Nephron (organoid): ENCODE data around the gene RAVER2.

Source experiments
- H3K27ac Mint-ChIP-seq, 3 experiments: 2 replicates each; pipeline ENCODE4 v1.8.0; 2020; ENCODE audit warnings: mixed read lengths in 3 of 3, mild to moderate bottlenecking in 2 of 3, moderate library complexity in 1 of 3
- H3K27me3 Mint-ChIP-seq: 2 replicates; pipeline ENCODE4 v1.8.0; 2021; ENCODE audit warnings: low read depth, mild to moderate bottlenecking, moderate library complexity, mixed read lengths
- H3K36me3 Mint-ChIP-seq: 2 replicates; pipeline ENCODE4 v1.8.0; 2020; ENCODE audit warnings: low read depth, mixed read lengths
- H3K4me1 Mint-ChIP-seq: 2 replicates; pipeline ENCODE4 v1.8.0; 2020; ENCODE audit warnings: mixed read lengths
- H3K4me3 Mint-ChIP-seq, 3 experiments: 2 replicates each; pipeline ENCODE4 v1.8.0; 2020; ENCODE audit warnings: mild to moderate bottlenecking in 3 of 3, mixed read lengths in 3 of 3, moderate library complexity in 2 of 3
- H3K9me3 Mint-ChIP-seq: 2 replicates; pipeline ENCODE4 v1.8.0; 2020; ENCODE audit warnings: mixed read lengths
- TF ChIP-seq, protein P1 (sequence below), 3 experiments: fragments of 200-600 bp; sonication (generic); IDR thresholded peaks; one replicate each; pipeline ENCODE4 v1.5.0; 2021; ENCODE audit warnings: antibody characterized with exemption in 3 of 3; ENCODE audit not compliant: unreplicated experiment in 3 of 3

The RAVER2 gene

DNA sequence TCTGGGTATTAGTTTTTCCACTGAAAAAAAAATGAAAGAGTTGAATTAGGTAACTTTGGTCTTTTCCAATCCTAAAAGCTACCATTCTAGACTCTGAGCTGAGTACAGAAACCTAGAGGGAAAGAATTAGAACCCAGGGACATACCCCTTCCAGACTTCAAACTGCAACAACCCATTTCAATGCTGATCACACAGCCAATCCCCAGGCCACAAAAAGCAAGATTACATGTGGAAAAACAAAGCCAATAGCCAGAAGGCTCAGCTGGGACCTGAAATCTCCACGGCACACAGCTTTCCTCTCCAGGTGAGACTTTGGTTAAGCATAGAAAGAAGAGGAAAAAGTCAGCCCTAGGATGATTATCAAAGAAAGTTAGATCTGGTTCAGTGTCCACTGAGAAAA, 132.7 kb downstream of the RAVER2 start:
- Mint-ChIP-seq H3K9me3 (no peaks in the 10 kb centered on the region), H3K4me3 (no peak overlapping the region), H3K27ac (no peak overlapping the region), H3K36me3 (peaks cover 36% of the 10 kb centered on the region), H3K4me1 (no peaks in the 10 kb centered on the region), H3K27me3 (no peaks in the 10 kb centered on the region)
- TF ChIP-seq, protein P1, sequence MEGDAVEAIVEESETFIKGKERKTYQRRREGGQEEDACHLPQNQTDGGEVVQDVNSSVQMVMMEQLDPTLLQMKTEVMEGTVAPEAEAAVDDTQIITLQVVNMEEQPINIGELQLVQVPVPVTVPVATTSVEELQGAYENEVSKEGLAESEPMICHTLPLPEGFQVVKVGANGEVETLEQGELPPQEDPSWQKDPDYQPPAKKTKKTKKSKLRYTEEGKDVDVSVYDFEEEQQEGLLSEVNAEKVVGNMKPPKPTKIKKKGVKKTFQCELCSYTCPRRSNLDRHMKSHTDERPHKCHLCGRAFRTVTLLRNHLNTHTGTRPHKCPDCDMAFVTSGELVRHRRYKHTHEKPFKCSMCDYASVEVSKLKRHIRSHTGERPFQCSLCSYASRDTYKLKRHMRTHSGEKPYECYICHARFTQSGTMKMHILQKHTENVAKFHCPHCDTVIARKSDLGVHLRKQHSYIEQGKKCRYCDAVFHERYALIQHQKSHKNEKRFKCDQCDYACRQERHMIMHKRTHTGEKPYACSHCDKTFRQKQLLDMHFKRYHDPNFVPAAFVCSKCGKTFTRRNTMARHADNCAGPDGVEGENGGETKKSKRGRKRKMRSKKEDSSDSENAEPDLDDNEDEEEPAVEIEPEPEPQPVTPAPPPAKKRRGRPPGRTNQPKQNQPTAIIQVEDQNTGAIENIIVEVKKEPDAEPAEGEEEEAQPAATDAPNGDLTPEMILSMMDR (IDR thresholded peaks at IDR 0.05; ENCODE audit: unreplicated experiment in 3 of 3) = no peak

DNA sequence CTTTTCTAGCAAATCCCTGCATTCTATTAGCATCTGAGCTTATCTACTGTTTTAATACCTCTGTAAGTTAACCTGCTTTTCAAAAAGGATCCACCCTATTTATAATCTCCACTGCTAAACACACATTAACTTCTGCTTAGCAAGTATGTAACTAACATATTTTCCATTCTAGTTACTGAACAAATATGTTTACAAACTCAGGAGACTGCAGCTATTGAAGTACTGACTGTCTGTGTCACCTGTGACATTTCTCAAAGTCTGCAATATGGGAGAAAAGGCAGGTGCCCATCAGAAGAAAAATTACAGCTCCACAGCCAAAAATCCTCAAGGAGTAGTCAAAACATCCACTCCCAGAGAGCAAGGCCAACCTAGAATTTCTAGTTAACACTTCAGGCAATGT, 133.2 kb downstream of the RAVER2 start:
- Mint-ChIP-seq H3K9me3 (no peaks in the 10 kb centered on the region), H3K27me3 (no peaks in the 10 kb centered on the region), H3K4me1 (no peaks in the 10 kb centered on the region), H3K36me3 (peaks cover 35% of the 10 kb centered on the region), H3K27ac (no peak overlapping the region), H3K4me3 (no peak overlapping the region)
- TF ChIP-seq, protein P1 (IDR thresholded peaks at IDR 0.05; ENCODE audit: unreplicated experiment in 3 of 3) = no peak

DNA sequence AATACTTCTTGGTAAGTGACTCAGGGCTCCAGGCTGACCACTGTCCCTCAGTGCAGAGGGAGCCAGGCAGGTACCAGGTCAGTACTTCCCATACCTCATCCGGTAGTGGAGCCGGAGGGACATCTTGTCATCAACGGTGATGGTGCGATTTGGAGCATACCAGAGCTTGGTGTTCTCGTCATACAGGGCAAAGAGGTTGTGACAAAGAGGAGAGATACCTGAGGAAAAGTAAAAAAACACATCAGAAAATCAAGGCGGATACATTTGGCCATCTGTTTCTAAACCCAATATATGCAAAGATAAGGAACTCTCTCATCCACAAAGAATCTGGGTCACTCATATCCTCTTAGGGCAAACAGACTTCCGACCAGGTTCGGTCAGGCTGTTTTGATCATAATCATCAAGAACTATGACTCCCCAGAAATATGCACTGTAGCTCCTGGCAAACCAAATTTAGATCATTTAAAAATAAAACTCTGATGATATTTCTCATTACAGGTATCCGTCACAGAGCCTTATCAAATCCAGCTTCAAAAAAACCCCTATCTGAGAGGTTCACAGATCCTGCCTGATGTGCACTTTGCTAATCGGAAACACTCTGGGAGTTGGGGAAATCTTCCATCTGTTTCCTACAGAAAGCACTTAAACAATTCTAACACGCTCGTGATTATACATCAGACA, 134.2 kb downstream of the RAVER2 start:
- no peak overlapping the region for H3K27ac Mint-ChIP-seq
- H3K36me3 Mint-ChIP-seq = peaks cover 30% of the 10 kb centered on the region
- H3K4me1 Mint-ChIP-seq = no peaks in the 10 kb centered on the region
- TF ChIP-seq, protein P1 (IDR thresholded peaks at IDR 0.05; ENCODE audit: unreplicated experiment in 3 of 3) = no peak
- H3K9me3 Mint-ChIP-seq = no peaks in the 10 kb centered on the region
- no peak overlapping the region for H3K4me3 Mint-ChIP-seq
- no peaks in the 10 kb centered on the region for H3K27me3 Mint-ChIP-seq

DNA sequence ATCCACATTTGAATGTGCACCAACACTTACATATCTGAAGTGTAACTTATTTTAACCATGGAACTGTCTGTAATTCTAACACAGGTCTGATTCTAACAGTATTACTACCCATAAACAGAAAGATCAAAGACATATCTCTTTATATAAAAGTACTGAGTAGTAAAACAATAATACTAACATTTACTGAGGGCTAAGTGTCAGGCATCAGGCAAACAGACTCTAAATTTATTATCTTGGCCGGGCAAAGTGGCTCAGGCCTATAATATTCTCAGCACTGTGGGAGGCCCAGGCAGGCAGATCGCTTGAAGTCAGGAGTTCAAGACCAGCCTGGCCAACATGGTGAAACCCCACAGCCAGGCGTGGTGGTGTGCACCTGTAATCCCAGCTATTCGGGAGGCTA, 135.6 kb downstream of the RAVER2 start:
- Mint-ChIP-seq H3K4me1 (no peaks in the 10 kb centered on the region), H3K4me3 (no peak overlapping the region), H3K27ac (no peak overlapping the region), H3K36me3 (peaks cover 30% of the 10 kb centered on the region), H3K27me3 (no peaks in the 10 kb centered on the region), H3K9me3 (no peaks in the 10 kb centered on the region)
- TF ChIP-seq, protein P1 (IDR thresholded peaks at IDR 0.05; ENCODE audit: unreplicated experiment in 3 of 3) = no peak

DNA sequence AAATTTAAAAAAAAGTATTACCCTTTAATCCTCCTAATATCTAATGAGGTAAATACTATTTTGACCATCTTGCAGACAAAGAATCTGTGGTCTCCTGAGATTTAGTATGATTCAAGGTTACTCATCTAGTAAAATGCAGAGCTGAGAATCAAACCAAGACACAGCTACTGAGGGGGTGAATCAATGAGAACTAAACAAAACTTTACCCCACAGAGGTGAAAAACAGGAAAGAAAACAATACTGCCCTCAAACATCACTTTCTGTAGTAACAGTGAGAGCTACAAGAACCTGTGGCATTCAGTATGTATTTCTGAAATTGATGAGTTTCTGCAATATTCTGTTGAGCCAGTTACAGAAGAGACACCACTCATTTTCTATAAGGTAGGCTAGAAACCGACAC, 136.4 kb downstream of the RAVER2 start:
- no peak overlapping the region for H3K4me3 Mint-ChIP-seq
- H3K27ac Mint-ChIP-seq = no peak overlapping the region
- H3K9me3 Mint-ChIP-seq = no peaks in the 10 kb centered on the region
- no peaks in the 10 kb centered on the region for H3K27me3 Mint-ChIP-seq
- TF ChIP-seq, protein P1 (IDR thresholded peaks at IDR 0.05; ENCODE audit: unreplicated experiment in 3 of 3) = no peak
- no peaks in the 10 kb centered on the region for H3K4me1 Mint-ChIP-seq
- peaks cover 22% of the 10 kb centered on the region for H3K36me3 Mint-ChIP-seq
